Nephron (organoid): ENCODE measurements around the gene ZBTB25.
A peak's percentile ranks its signal among the peaks of the same experiment; 100 is the strongest.

ENCODE experiments used
- H3K27ac Mint-ChIP-seq, 3 experiments: 2 replicates each; pipeline ENCODE4 v1.8.0; 2020; ENCODE audit warnings: mixed read lengths in 3 of 3, mild to moderate bottlenecking in 2 of 3, moderate library complexity in 1 of 3
- H3K27me3 Mint-ChIP-seq: 2 replicates; pipeline ENCODE4 v1.8.0; 2021; ENCODE audit warnings: low read depth, mild to moderate bottlenecking, moderate library complexity, mixed read lengths
- H3K36me3 Mint-ChIP-seq: 2 replicates; pipeline ENCODE4 v1.8.0; 2020; ENCODE audit warnings: low read depth, mixed read lengths
- H3K4me1 Mint-ChIP-seq: 2 replicates; pipeline ENCODE4 v1.8.0; 2020; ENCODE audit warnings: mixed read lengths
- H3K4me3 Mint-ChIP-seq, 3 experiments: 2 replicates each; pipeline ENCODE4 v1.8.0; 2020; ENCODE audit warnings: mild to moderate bottlenecking in 3 of 3, mixed read lengths in 3 of 3, moderate library complexity in 2 of 3
- H3K9me3 Mint-ChIP-seq: 2 replicates; pipeline ENCODE4 v1.8.0; 2020; ENCODE audit warnings: mixed read lengths
- TF ChIP-seq, protein P1 (sequence below), 3 experiments: fragments of 200-600 bp; sonication (generic); IDR thresholded peaks; one replicate each; pipeline ENCODE4 v1.5.0; 2021; ENCODE audit warnings: antibody characterized with exemption in 3 of 3; ENCODE audit not compliant: unreplicated experiment in 3 of 3

ZBTB25 gene

GRCh38 chr14:64536488-64537245, 33.0 kb upstream of the ZBTB25 start:
- peak overlapping the region; percentile 65 to 76 (median 69) for H3K4me3 Mint-ChIP-seq
- peaks cover 11% of the 10 kb centered on the region for H3K9me3 Mint-ChIP-seq
- H3K27me3 Mint-ChIP-seq, result no peaks in the 10 kb centered on the region
- H3K36me3 Mint-ChIP-seq, result peaks cover 8% of the 10 kb centered on the region
- TF ChIP-seq, protein P1, sequence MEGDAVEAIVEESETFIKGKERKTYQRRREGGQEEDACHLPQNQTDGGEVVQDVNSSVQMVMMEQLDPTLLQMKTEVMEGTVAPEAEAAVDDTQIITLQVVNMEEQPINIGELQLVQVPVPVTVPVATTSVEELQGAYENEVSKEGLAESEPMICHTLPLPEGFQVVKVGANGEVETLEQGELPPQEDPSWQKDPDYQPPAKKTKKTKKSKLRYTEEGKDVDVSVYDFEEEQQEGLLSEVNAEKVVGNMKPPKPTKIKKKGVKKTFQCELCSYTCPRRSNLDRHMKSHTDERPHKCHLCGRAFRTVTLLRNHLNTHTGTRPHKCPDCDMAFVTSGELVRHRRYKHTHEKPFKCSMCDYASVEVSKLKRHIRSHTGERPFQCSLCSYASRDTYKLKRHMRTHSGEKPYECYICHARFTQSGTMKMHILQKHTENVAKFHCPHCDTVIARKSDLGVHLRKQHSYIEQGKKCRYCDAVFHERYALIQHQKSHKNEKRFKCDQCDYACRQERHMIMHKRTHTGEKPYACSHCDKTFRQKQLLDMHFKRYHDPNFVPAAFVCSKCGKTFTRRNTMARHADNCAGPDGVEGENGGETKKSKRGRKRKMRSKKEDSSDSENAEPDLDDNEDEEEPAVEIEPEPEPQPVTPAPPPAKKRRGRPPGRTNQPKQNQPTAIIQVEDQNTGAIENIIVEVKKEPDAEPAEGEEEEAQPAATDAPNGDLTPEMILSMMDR (IDR thresholded peaks at IDR 0.05; ENCODE audit: unreplicated experiment in 3 of 3), result no peak
- peak overlapping the region; percentile 59 to 79 (median 77) for H3K27ac Mint-ChIP-seq
- peaks cover 11% of the 10 kb centered on the region for H3K4me1 Mint-ChIP-seq

DNA sequence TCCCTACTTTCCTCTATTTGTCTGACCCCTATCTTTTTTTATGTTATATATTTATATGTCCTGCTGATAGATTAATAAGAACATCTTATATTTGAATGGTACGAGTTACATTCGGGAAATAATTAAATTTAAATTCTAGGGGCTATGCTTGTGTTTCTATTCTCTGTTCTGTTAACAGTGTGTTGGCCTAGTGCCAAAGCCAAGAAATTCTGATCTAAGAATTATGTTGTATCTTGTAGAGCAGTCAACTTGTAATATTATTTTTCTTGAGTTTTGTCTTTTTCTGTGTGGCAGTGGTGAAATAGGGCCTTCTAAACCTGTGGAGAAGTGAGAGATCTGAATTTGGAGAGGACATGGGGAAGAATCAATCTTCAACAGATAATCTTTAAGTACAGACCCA, 27.9 kb upstream of the ZBTB25 start:
- Mint-ChIP-seq H3K36me3 (peaks cover 13% of the 10 kb centered on the region), H3K4me3 (no peak overlapping the region), H3K27ac (no peak overlapping the region), H3K4me1 (no peaks in the 10 kb centered on the region), H3K9me3 (no peaks in the 10 kb centered on the region), H3K27me3 (no peaks in the 10 kb centered on the region)
- TF ChIP-seq, protein P1 (IDR thresholded peaks at IDR 0.05; ENCODE audit: unreplicated experiment in 3 of 3), result no peak

GRCh38 chr14:64525354-64525753, 21.7 kb upstream of the ZBTB25 start:
- Mint-ChIP-seq H3K27me3 (no peaks in the 10 kb centered on the region), H3K36me3 (peaks cover 24% of the 10 kb centered on the region), H3K4me3 (no peak overlapping the region), H3K27ac (no peak overlapping the region), H3K4me1 (no peaks in the 10 kb centered on the region), H3K9me3 (no peaks in the 10 kb centered on the region)
- TF ChIP-seq, protein P1 (IDR thresholded peaks at IDR 0.05; ENCODE audit: unreplicated experiment in 3 of 3), result no peak

DNA sequence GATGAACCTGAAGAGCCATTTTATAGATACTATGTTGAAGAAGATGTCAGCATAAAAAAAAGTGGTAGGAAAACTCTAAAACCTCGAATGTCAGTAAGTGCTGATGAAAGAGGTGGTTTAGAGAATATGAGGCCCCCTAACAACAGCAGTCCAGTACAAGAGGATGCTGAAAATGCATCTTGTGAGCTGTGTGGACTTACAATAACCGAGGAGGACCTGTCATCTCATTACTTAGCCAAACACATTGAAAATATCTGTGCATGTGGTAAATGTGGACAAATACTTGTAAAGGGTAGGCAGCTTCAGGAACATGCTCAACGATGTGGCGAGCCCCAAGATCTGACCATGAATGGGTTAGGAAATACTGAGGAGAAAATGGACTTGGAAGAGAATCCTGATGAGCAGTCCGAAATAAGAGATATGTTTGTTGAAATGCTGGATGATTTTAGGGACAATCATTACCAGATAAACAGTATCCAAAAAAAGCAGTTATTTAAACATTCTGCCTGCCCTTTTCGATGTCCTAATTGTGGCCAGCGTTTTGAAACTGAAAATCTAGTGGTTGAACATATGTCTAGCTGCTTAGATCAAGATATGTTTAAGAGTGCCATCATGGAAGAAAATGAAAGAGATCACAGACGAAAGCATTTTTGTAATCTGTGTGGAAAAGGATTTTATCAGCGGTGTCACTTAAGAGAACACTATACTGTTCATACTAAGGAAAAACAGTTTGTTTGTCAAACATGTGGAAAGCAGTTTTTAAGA, 19.1 kb upstream of the ZBTB25 start:
- H3K9me3 Mint-ChIP-seq, result no peaks in the 10 kb centered on the region
- peaks cover 15% of the 10 kb centered on the region for H3K36me3 Mint-ChIP-seq
- no peak overlapping the region for H3K4me3 Mint-ChIP-seq
- H3K27ac Mint-ChIP-seq, result no peak overlapping the region
- TF ChIP-seq, protein P1 (IDR thresholded peaks at IDR 0.05; ENCODE audit: unreplicated experiment in 3 of 3), result no peak
- peaks cover 5% of the 10 kb centered on the region for H3K4me1 Mint-ChIP-seq
- no peaks in the 10 kb centered on the region for H3K27me3 Mint-ChIP-seq

- Mint-ChIP-seq H3K4me1 (peaks cover 5% of the 10 kb centered on the region), H3K9me3 (no peaks in the 10 kb centered on the region), H3K4me3 (no peak overlapping the region), H3K27me3 (no peaks in the 10 kb centered on the region), H3K27ac (no peak overlapping the region), H3K36me3 (peaks cover 5% of the 10 kb centered on the region)
- TF ChIP-seq, protein P1 (IDR thresholded peaks at IDR 0.05; ENCODE audit: unreplicated experiment in 3 of 3), result no peak
Measured at GRCh38 chr14:64520699-64521098, 17.1 kb upstream of the ZBTB25 start.
